Lower leg skin (tissue), 4 donors: Measurements from ENCODE around the gene HUNK. TPM values are rescaled to one million over a fixed set of nuclear protein-coding genes. Genes with fewer than 3 reads are reported as not detected.

Experiments
- DNase-seq, 2 donors: peaks; one replicate each; pipeline ENCODE4 v3.0.0-alpha.2; 2019; ENCODE audit warnings: low spot score in 2 of 2
- H3K4me3 ChIP-seq: fragments of 200-600 bp; sonication (generic); 2 replicates; pipeline ENCODE4 v1.5.1; 2017; ENCODE audit warnings: mild to moderate bottlenecking, low read depth; ENCODE audit not compliant: poor library complexity, severe bottlenecking
- POLR2A ChIP-seq, 2 donors: fragments of 450-650 bp; IDR thresholded peaks; one replicate each; pipeline ENCODE4 v1.6.1; 2016 to 2017; ENCODE audit warnings: antibody characterized with exemption in 2 of 2, mild to moderate bottlenecking in 1 of 2, moderate library complexity in 1 of 2
- WGBS, 2 donors: methylation state at CpG; one replicate each; pipeline ENCODE4 v1.1.5; 2018; 5-methylcytosine and 5-hydroxymethylcytosine counted together
- intact Hi-C: fragments of 100-400 bp; cut with DNase I; formaldehyde crosslinking; loops from one replicate; pipeline ENCODE4 v1.15.0; 2023; ENCODE audit warnings: low total_unique reads
- total RNA-seq, 4 donors: library from RNA; depleted of rRNA; stranded (reverse); fragments of >200 nt; gene quantifications; one replicate each; pipeline ENCODE4 v1.1.0, GENCODE V29; 2016
- TF ChIP-seq, protein P1 (sequence below), 3 donors: fragments of 450-650 bp; IDR thresholded peaks; one replicate each; pipeline ENCODE4 v1.5.1; 2016; ENCODE audit warnings: antibody characterized with exemption in 3 of 3, mild to moderate bottlenecking in 3 of 3, moderate library complexity in 2 of 3

The HUNK gene
- total RNA-seq, 4 donors from 2014 or later, result 2.8 to 4.0 (median 3.5) TPM

DNA sequence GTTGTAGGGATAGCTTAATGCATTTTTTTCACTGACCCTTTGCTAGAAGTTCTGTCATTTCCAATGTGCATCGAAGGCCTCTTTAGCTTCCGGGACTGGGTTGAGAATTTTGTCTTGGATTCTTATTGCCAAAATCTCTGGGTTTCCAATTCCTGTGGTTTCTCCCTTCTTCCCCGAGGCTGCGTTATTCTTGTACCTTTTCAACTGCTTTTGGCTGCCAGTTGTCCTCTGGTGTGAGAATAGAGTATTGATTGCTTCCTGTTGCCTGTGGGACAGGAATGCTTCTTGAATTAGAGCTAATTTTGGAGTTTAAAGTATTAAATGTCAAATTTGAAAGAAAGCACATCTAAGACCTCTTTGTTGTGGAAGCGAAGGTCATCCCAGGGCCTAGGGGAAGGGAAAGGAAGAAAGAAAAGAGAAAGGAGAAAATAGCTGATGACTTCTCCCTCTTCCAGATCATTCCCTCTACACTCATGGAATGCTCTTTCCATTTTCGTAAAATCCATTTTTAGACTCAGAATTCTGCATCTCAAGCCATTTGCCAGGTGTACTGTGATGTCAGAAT, 21.1 kb downstream of the HUNK start:
- WGBS, 2 donors, result 62 to 63% methylated on average over 6 of the region's 6 CpGs
- intact Hi-C loops, result no loop called here
- H3K4me3 ChIP-seq, result no peak overlapping the region
- peak in 1 of 2 donors; percentile 9 for DNase-seq
- no peak for TF ChIP-seq POLR2A (IDR thresholded peaks at IDR 0.05)
- TF ChIP-seq, protein P1, sequence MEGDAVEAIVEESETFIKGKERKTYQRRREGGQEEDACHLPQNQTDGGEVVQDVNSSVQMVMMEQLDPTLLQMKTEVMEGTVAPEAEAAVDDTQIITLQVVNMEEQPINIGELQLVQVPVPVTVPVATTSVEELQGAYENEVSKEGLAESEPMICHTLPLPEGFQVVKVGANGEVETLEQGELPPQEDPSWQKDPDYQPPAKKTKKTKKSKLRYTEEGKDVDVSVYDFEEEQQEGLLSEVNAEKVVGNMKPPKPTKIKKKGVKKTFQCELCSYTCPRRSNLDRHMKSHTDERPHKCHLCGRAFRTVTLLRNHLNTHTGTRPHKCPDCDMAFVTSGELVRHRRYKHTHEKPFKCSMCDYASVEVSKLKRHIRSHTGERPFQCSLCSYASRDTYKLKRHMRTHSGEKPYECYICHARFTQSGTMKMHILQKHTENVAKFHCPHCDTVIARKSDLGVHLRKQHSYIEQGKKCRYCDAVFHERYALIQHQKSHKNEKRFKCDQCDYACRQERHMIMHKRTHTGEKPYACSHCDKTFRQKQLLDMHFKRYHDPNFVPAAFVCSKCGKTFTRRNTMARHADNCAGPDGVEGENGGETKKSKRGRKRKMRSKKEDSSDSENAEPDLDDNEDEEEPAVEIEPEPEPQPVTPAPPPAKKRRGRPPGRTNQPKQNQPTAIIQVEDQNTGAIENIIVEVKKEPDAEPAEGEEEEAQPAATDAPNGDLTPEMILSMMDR (IDR thresholded peaks at IDR 0.05), result no peak

DNA sequence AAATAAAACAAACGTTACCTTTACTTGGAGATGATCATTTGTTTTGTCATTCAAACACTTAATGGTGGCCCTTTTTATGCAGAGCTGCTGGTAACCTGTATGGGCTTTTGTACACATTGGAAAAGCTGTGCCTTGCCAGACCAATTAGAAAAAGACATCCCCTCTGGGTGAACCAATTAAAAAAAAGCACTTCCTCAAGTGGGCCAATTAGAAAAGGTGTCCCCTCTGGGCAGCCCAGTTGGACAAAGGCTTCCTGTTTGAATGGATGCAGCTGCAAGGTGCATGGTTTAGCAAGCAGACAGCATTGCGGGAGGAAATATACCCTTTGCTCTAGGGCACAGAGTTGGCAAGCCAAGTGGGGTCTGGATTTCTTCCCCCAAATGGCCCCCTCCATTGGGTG, 21.6 kb downstream of the HUNK start:
- WGBS, 2 donors, result 77 to 81% methylated on average over 2 of the region's 2 CpGs
- intact Hi-C loops, result no loop called here
- TF ChIP-seq, protein P1 (IDR thresholded peaks at IDR 0.05), result no peak
- no peak for TF ChIP-seq POLR2A (IDR thresholded peaks at IDR 0.05)
- peak in 1 of 2 donors; percentile 43 for DNase-seq
- no peak overlapping the region for H3K4me3 ChIP-seq

DNA sequence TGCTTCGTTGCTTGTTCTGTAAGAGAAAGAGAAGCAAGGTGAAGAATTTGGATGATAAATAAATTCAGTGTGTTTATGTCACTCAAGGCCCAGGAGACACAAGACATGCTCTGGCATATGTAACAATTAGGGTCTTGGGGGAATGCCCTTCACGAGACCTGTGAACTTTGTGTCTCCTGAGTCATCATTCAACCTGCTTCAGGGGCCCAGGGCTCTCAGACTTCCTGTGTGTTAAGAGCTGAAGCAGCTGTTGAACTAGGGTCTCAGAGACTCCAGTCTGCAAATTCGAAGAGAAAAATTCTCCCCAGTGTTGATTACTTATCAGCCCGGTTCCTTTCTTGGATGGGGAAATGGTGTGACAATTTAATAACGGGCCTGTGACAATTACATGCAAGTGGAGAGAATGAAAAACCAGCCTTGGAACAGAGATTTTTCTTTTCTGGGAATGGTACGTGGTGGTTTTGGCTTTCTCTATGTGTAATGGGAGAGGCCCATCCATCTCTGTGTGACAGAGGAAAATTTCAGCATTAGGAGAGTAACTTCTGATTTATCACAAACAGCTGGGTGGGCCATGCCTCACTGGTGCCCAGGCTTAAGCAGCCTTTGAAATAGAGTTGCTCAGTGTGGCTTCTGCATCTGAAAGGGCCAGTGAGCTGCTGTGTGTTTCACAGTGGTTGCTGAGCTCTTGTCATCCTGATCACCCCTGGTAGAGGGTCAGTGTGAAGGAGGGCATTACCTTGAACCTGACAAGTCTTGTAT, 22.4 kb downstream of the HUNK start:
- peak in 1 of 2 donors; percentile 71 for DNase-seq
- whole genome bisulfite sequencing, 2 donors, result 64 to 69% methylated on average over 6 of the region's 6 CpGs
- intact Hi-C loops, result no loop called here
- H3K4me3 ChIP-seq, result no peak overlapping the region
- no peak for TF ChIP-seq POLR2A (IDR thresholded peaks at IDR 0.05)
- TF ChIP-seq, protein P1 (IDR thresholded peaks at IDR 0.05), result no peak

DNA sequence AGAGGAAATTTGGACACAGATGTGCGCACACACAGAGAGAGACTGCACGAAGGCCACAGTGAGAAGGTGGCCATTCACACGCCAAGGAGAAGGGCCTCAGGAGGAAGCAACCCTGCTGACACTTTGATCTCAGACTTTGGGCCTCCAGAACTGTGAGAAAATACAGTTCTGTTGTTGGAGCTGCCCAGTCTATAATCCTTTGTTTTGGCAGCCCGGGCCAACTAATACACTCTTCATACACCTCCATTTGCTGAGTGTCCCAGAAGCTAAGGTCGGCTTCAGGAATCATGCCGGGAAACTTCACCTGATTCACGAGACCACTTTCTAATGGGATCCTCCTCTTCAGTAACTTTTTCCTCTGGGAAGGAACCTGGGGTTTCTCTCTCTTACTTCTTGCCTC, 23.2 kb downstream of the HUNK start:
- DNase-seq, result peak in 1 of 2 donors; percentile 32
- intact Hi-C loops, result no loop called here
- 87 to 91% methylated on average over 7 of the region's 7 CpGs for WGBS, 2 donors
- TF ChIP-seq POLR2A (IDR thresholded peaks at IDR 0.05), result no peak
- TF ChIP-seq, protein P1 (IDR thresholded peaks at IDR 0.05), result no peak
- H3K4me3 ChIP-seq, result no peak overlapping the region

DNA sequence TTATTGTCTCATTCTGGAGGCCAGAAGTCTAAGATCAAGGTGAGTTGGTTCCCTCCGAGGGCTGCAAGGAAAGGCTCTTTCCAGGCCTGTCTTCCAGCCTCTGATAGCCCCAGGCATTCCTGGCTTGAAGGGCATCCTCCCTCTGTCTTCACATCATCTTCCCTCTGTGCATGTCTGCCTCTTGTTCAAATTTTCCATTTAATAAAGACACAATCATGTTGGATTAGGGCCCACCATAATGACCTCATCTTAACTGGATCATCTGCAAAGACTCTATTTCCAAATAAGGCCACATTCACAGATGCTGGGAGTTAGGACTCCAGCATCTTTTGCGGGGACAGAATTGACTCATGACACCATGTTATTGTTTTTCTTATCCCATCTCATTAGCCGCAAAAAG, 24.5 kb downstream of the HUNK start:
- 52 to 68% methylated on average over 3 of the region's 3 CpGs for WGBS, 2 donors
- intact Hi-C loops, result no loop called here
- H3K4me3 ChIP-seq, result no peak overlapping the region
- peak in 1 of 2 donors; percentile 79 for DNase-seq
- TF ChIP-seq, protein P1 (IDR thresholded peaks at IDR 0.05), result no peak
- no peak for TF ChIP-seq POLR2A (IDR thresholded peaks at IDR 0.05)
